ENCODE data around the gene SYNE1. TPM values are rescaled to one million over a fixed set of nuclear protein-coding genes. Genes with fewer than 3 reads are reported as not detected.

SYNE1 gene
- total RNA-seq, 2 donors from 2014 or later = 135 to 160 TPM

- Histone ChIP-seq H3K36me3 (no peaks in the 10 kb centered on the region), H3K4me3 (no peak overlapping the region), H3K27me3 (no peaks in the 10 kb centered on the region), H3K9me3 (no peaks in the 10 kb centered on the region), H3K27ac (no peak overlapping the region), H3K4me1 (no peaks in the 10 kb centered on the region)
- DNase-seq (ENCODE audit: low spot score) = no peak
- TF ChIP-seq, protein P1, sequence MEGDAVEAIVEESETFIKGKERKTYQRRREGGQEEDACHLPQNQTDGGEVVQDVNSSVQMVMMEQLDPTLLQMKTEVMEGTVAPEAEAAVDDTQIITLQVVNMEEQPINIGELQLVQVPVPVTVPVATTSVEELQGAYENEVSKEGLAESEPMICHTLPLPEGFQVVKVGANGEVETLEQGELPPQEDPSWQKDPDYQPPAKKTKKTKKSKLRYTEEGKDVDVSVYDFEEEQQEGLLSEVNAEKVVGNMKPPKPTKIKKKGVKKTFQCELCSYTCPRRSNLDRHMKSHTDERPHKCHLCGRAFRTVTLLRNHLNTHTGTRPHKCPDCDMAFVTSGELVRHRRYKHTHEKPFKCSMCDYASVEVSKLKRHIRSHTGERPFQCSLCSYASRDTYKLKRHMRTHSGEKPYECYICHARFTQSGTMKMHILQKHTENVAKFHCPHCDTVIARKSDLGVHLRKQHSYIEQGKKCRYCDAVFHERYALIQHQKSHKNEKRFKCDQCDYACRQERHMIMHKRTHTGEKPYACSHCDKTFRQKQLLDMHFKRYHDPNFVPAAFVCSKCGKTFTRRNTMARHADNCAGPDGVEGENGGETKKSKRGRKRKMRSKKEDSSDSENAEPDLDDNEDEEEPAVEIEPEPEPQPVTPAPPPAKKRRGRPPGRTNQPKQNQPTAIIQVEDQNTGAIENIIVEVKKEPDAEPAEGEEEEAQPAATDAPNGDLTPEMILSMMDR (IDR thresholded peaks at IDR 0.05) = no peak
Observed at GRCh38 chr6:152484806-152485205, 152.4 kb downstream of the SYNE1 start.

DNA sequence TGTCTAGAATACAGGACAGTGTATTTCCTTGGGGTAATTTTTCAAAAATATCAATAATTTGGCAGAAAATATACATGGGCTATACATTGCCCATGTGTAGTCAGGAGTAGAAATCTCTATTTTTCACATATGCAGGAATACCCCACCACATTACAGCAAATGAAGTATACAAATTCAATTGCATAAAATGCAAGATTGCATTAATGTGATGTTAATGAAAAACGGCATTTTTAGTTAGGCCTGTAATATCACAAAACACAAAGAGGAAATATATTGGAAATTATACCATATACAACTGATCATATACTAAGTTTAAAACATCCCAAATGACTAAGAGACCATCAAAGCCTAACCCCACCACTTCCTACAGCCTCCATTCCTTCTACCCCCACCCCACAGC lies 154.9 kb downstream of the SYNE1 start:
- DNase-seq (ENCODE audit: low spot score) = no peak
- TF ChIP-seq, protein P1 (IDR thresholded peaks at IDR 0.05) = no peak
- H3K9me3 ChIP-seq = no peaks in the 10 kb centered on the region
- no peak overlapping the region for H3K27ac ChIP-seq
- H3K27me3 ChIP-seq = no peaks in the 10 kb centered on the region
- no peaks in the 10 kb centered on the region for H3K36me3 ChIP-seq
- no peak overlapping the region for H3K4me3 ChIP-seq
- no peaks in the 10 kb centered on the region for H3K4me1 ChIP-seq

DNA sequence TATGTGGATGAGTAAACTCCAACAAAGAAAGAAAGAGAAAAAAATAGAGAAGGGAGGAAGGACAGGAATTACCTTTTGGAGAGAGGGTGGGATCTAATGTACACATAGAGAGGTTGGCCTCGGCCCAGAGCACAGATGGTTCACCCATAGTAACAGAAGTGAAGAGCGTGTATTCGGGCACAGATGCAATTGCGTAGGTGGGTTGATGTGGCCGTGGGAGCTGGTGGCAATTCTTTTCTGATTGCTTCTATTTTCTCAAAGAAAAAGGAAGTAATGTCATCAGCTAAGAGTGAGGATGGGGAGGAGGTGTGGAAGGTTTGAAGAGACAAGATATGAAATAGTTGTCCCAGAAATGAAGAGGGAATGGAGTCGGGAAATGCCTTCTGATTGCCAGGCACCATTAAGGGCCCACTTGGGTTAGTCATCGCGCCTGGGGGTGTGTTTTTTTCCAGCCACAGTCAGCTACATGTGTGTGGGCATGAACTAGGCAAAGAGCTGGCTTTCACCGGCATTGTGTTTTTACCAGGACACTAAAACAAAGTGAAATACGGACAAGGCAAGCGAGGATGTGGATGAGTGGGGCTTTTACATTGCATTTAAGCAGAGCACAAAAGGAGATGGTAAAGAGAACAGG lies 158.7 kb downstream of the SYNE1 start:
- Histone ChIP-seq H3K27ac (no peak overlapping the region), H3K27me3 (no peaks in the 10 kb centered on the region), H3K9me3 (peaks cover 0 to 9% of the 10 kb centered on the region in 2 donors), H3K4me3 (no peak overlapping the region), H3K36me3 (no peaks in the 10 kb centered on the region), H3K4me1 (no peaks in the 10 kb centered on the region)
- DNase-seq (ENCODE audit: low spot score) = no peak
- TF ChIP-seq, protein P1 (IDR thresholded peaks at IDR 0.05) = no peak

DNA sequence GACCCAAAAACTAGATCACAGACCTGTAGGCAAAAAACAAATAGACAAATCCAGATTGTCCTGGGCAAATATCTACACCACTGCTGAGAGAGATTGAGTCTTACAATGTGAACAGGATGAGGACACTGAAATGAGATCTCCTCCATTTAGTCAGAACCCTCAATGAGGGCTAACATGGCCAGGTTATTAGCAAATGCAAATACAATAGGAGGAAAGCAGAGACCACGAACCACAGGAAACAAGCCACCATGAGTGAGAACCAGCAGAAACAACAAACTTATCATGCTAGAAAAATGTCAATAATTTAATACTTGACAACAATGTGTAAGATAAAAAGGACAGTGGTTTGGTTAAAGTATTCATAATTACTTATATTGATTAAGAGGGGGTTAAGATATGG lies 162.8 kb downstream of the SYNE1 start:
- no peaks in the 10 kb centered on the region for H3K4me1 ChIP-seq
- peaks cover 0 to 9% of the 10 kb centered on the region in 2 donors for H3K9me3 ChIP-seq
- no peak overlapping the region for H3K4me3 ChIP-seq
- no peak overlapping the region for H3K27ac ChIP-seq
- H3K36me3 ChIP-seq = no peaks in the 10 kb centered on the region
- DNase-seq (ENCODE audit: low spot score) = no peak
- no peaks in the 10 kb centered on the region for H3K27me3 ChIP-seq
- TF ChIP-seq, protein P1 (IDR thresholded peaks at IDR 0.05) = no peak

- Histone ChIP-seq H3K36me3 (no peaks in the 10 kb centered on the region), H3K27ac (no peak overlapping the region), H3K4me3 (no peak overlapping the region), H3K27me3 (no peaks in the 10 kb centered on the region), H3K4me1 (no peaks in the 10 kb centered on the region), H3K9me3 (peaks cover 0 to 9% of the 10 kb centered on the region in 2 donors)
- TF ChIP-seq, protein P1 (IDR thresholded peaks at IDR 0.05) = no peak
- DNase-seq (ENCODE audit: low spot score) = no peak
Observed at GRCh38 chr6:152472325-152472724, 164.8 kb downstream of the SYNE1 start.

All from right atrium auricular region (tissue), 2 donors.